Adrenal gland (tissue), 12 donors: ENCODE data around the gene CYSTM1. TPM values are rescaled to one million over a fixed set of nuclear protein-coding genes. Genes with fewer than 3 reads are reported as not detected.

Experiments
- DNase-seq, 7 donors: peaks; one replicate each; pipeline ENCODE4 v3.0.0-alpha.2; 2019 to 2020
- H3K27ac ChIP-seq, 5 donors: fragments of 200-600 bp; sonication (generic) in 4 of 5; 1 replicate in 3 of 5; 2 replicates in 2 of 5; pipeline versions ENCODE4 v1.5.1 to v1.8.0; 2016 to 2020; ENCODE audit warnings: mild to moderate bottlenecking in 1 of 5
- H3K27me3 ChIP-seq: fragments of 200-600 bp; 2 replicates; pipeline ENCODE4 v1.8.0; 2021
- H3K36me3 ChIP-seq, 2 donors: fragments of 200-600 bp; replicated peaks in 1 of 2; 1 replicate in 1 of 2; 2 replicates in 1 of 2; pipeline versions ENCODE4 v1.5.1 to v1.8.0; 2018 to 2022
- H3K4me1 ChIP-seq, 2 donors: fragments of 200-600 bp; replicated peaks in 1 of 2; 1 replicate in 1 of 2; 2 replicates in 1 of 2; pipeline versions ENCODE4 v1.5.1 to v1.8.0; 2018 to 2021
- H3K4me3 ChIP-seq, 4 donors: fragments of 200-600 bp; sonication (generic) in 3 of 4; one replicate each; pipeline ENCODE4 v1.5.1; 2016 to 2018
- H3K9me3 ChIP-seq, 3 donors: fragments of 200-600 bp; sonication (generic) in 1 of 3; replicated peaks in 1 of 3; 1 replicate in 2 of 3; 2 replicates in 1 of 3; pipeline versions ENCODE4 v1.5.1 to v1.8.0; 2016 to 2021
- CTCF ChIP-seq, 6 experiments: fragments of 450-650 bp in 4 of 6; fragments of 200-600 bp in 2 of 6; sonication (generic) in 1 of 6; IDR thresholded peaks; 1 replicate in 5 of 6; 2 replicates in 1 of 6; pipeline versions ENCODE4 v1.5.1 to v1.8.0; 2016 to 2021; ENCODE audit warnings: antibody characterized with exemption in 6 of 6, mild to moderate bottlenecking in 2 of 6, moderate library complexity in 1 of 6
- POLR2A ChIP-seq, 2 donors: fragments of 450-650 bp; IDR thresholded peaks; one replicate each; pipeline ENCODE4 v1.6.1; 2017; ENCODE audit warnings: antibody characterized with exemption in 2 of 2, mild to moderate bottlenecking in 2 of 2, moderate library complexity in 1 of 2
- WGBS, 4 donors: extraction: QIAGEN DNeasy Blood & Tissue Kit in 2 of 4; methylation state at CpG; one replicate each; pipeline versions ENCODE4 v1.1.5 to v1.1.7; 2013 to 2017; 5-methylcytosine and 5-hydroxymethylcytosine counted together
- intact Hi-C, 2 donors: fragments of 100-400 bp; cut with DNase I; formaldehyde crosslinking; loops; one replicate each; pipeline versions ENCODE4 v1.14.1 to v1.15.0; 2022 to 2023
- polyA plus RNA-seq, 3 donors: library from polyadenylated mRNA; stranded (reverse); fragments of 200-250 nt in 2 of 3; fragments of 350-450 nt in 1 of 3; fragmentation: Illumina TruSeq in 1 of 3; extraction: RNeasy Lipid Tissue Mini Kit (QIAGEN cat#74804) in 1 of 3; gene quantifications; one replicate each; pipeline ENCODE4 v1.2.3, GENCODE V29; 2013 to 2014
- total RNA-seq, 9 donors: library from RNA; depleted of rRNA in 4 of 9; stranded (reverse); fragments of >200 nt in 4 of 9; fragments of 120-200 nt in 1 of 9; fragmentation: NEBNext Ultra II Directional in 1 of 9; extraction: Animal tissue kit (Norgen Biotek cat#: 25700) in 1 of 9; gene quantifications; one replicate each; pipeline versions ENCODE4 v1.1.0 to v1.2.4, GENCODE V29; 2013 to 2023
- donor health status: healthy with polysubstance abuse.
- donor health status: Bipolar disorder and iron deficiency.
- donor health status: DM: yes; HTN: yes; CAD: no.
- donor health status: DM: no; HTN: no; CAD: no.
- donor health status: DM: no; HTN: no; CAD: no.
- donor health status: DM: yes; HTN: yes; CAD: no.

Gene CYSTM1
- total and polyA plus RNA-seq, 12 donors: 42.6 to 605 (median 180) TPM

GRCh38 chr5:140128376-140128775, 46.6 kb upstream of the CYSTM1 start:
- no peak overlapping the region for H3K27ac ChIP-seq
- 91 to 94% (median 94%) methylated on average over 5 of the region's 5 CpGs for WGBS, 4 donors
- peaks cover 17 to 20% of the 10 kb centered on the region in 2 donors for H3K4me1 ChIP-seq
- TF ChIP-seq CTCF (IDR thresholded peaks at IDR 0.05) (no peak), POLR2A (IDR thresholded peaks at IDR 0.05) (no peak)
- no peaks in the 10 kb centered on the region for H3K9me3 ChIP-seq
- intact Hi-C loops: no loop called here
- no peaks in the 10 kb centered on the region for H3K36me3 ChIP-seq
- no peak for DNase-seq
- no peaks in the 10 kb centered on the region for H3K27me3 ChIP-seq
- H3K4me3 ChIP-seq: no peak overlapping the region

GRCh38 chr5:140130949-140131733, 43.8 kb upstream of the CYSTM1 start:
- H3K27ac ChIP-seq: no peak overlapping the region
- no peak overlapping the region for H3K4me3 ChIP-seq
- WGBS, 4 donors: 75 to 86% (median 76%) methylated on average over 5 of the region's 5 CpGs
- H3K9me3 ChIP-seq: no peaks in the 10 kb centered on the region
- TF ChIP-seq CTCF (IDR thresholded peaks at IDR 0.05): no peak
- no peak for TF ChIP-seq POLR2A (IDR thresholded peaks at IDR 0.05)
- intact Hi-C loops: no loop called here
- DNase-seq: no peak
- H3K27me3 ChIP-seq: no peaks in the 10 kb centered on the region
- H3K36me3 ChIP-seq: no peaks in the 10 kb centered on the region
- peaks cover 11% of the 10 kb centered on the region in 2 donors for H3K4me1 ChIP-seq

GRCh38 chr5:140131967-140132409, 43.0 kb upstream of the CYSTM1 start:
- Histone ChIP-seq H3K27me3 (no peaks in the 10 kb centered on the region), H3K4me1 (peaks cover 6 to 11% of the 10 kb centered on the region in 2 donors), H3K27ac (peak overlapping the region in 3 of 5 donors; percentile 23 to 31 (median 31)), H3K36me3 (no peaks in the 10 kb centered on the region), H3K9me3 (no peaks in the 10 kb centered on the region), H3K4me3 (no peak overlapping the region)
- intact Hi-C loops: no loop called here
- TF ChIP-seq CTCF (IDR thresholded peaks at IDR 0.05) (no peak), POLR2A (IDR thresholded peaks at IDR 0.05) (no peak)
- peak in 6 of 7 donors; percentile 71 to 84 (median 80) for DNase-seq
- 21 to 28% (median 26%) methylated on average over 3 of the region's 3 CpGs for WGBS, 4 donors

- H3K27ac ChIP-seq: no peak overlapping the region
- H3K4me3 ChIP-seq: no peak overlapping the region
- H3K4me1 ChIP-seq: peaks cover 6 to 11% of the 10 kb centered on the region in 2 donors
- no peaks in the 10 kb centered on the region for H3K27me3 ChIP-seq
- DNase-seq: no peak
- TF ChIP-seq POLR2A (IDR thresholded peaks at IDR 0.05) (no peak), CTCF (IDR thresholded peaks at IDR 0.05) (no peak)
- intact Hi-C loops: no loop called here
- H3K36me3 ChIP-seq: no peaks in the 10 kb centered on the region
- H3K9me3 ChIP-seq: no peaks in the 10 kb centered on the region
- 88 to 96% (median 93%) methylated on average over 4 of the region's 4 CpGs for WGBS, 4 donors
Observed at GRCh38 chr5:140133514-140134167, 41.3 kb upstream of the CYSTM1 start.
